ENCODE results near the gene ZFYVE21.

DNA sequence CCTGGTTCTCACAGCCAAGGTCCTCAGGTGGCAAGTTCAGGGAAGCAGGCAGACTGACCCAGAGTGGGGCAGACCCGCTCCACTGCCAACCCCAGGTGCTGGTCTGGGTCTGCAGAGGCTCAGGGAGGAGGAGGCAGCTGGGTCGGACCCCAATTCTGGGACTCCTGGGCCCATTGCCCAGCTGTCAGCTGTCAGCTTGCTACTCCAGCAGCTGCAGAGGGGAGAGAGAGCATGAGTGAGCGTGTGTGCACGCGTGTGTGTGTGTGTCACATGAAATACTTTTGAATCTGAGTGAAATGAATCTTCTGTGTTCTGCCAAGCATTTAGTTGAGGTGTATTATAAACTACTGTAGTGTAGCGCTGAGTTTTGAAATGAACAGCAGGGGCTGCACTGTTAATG is 31.1 kb upstream of the ZFYVE21 start:
- TF ChIP-seq CTCF (IDR thresholded peaks at IDR 0.05), result no peak
- no peak for TF ChIP-seq POLR2A (IDR thresholded peaks at IDR 0.05)
